Activated CD4-positive, alpha-beta memory T cell treated with anti-CD3 and anti-CD28 coated beads for 36 hours (primary cell): ENCODE results near the gene MEGF6. TPM values are rescaled to one million over a fixed set of nuclear protein-coding genes. Genes with fewer than 3 reads are reported as not detected.

Experiments used
- CTCF ChIA-PET: fragments of 350-600 bp; sonication (Branson Sonifier 250); formaldehyde crosslinking; loops from one replicate; lab custom pipeline; 2021; ENCODE audit warnings: antibody characterized with exemption, inconsistent platforms; lab: Charles Lee
- POLR2A ChIA-PET: fragments of 350-600 bp; sonication (Branson Sonifier 250); formaldehyde crosslinking; loops from one replicate; lab custom pipeline; 2021; ENCODE audit warnings: antibody characterized with exemption; lab: Charles Lee
- DNase-seq: peaks from one replicate; pipeline ENCODE4 v3.0.0-alpha.2; 2020
- H3K27ac Mint-ChIP-seq: one replicate; pipeline ENCODE4 v1.8.0; 2021; ENCODE audit warnings: mixed read lengths
- H3K27me3 Mint-ChIP-seq: one replicate; pipeline ENCODE4 v1.8.0; 2021; ENCODE audit warnings: mixed read lengths
- H3K36me3 Mint-ChIP-seq: one replicate; pipeline ENCODE4 v1.8.0; 2021; ENCODE audit warnings: mixed read lengths
- H3K4me1 Mint-ChIP-seq: one replicate; pipeline ENCODE4 v1.8.0; 2021; ENCODE audit warnings: low read depth, mixed read lengths
- H3K4me3 Mint-ChIP-seq: one replicate; pipeline ENCODE4 v1.8.0; 2021; ENCODE audit warnings: mild to moderate bottlenecking, mixed read lengths
- H3K9me3 Mint-ChIP-seq: one replicate; pipeline ENCODE4 v1.8.0; 2021; ENCODE audit warnings: mixed read lengths
- intact Hi-C: fragments of 100-400 bp; cut with micrococcal nuclease; formaldehyde crosslinking; loops from one replicate; pipeline ENCODE4 v1.15.1; 2023
- total RNA-seq, 2 experiments: library from RNA; stranded (reverse); gene quantifications; one replicate each; pipeline ENCODE4 v1.2.3, GENCODE V29; 2021

The MEGF6 gene
- total RNA-seq, 2 experiments from 2014 or later, result 6.8 to 9.8 TPM

- CTCF ChIA-PET, result interaction anchor here (0.6 to 2.8 kb wide), 27 partner anchors 8 to 354 kb away, joined by 3 to 75 read pairs (median 5); no protein-coding TSS in a partner anchor
- Mint-ChIP-seq H3K27ac (no peak overlapping the region), H3K9me3 (peaks cover 9% of the 10 kb centered on the region), H3K36me3 (no peaks in the 10 kb centered on the region), H3K4me1 (peaks cover 2% of the 10 kb centered on the region), H3K4me3 (no peak overlapping the region), H3K27me3 (peaks cover 13% of the 10 kb centered on the region)
- POLR2A ChIA-PET, result interaction anchor here (0.6 kb wide), 1 partner anchor 34 kb away, joined by 3 read pairs; no protein-coding TSS in a partner anchor
- intact Hi-C loops, result loop anchor here (2.0 to 10.0 kb wide), 2 partner anchors 31 to 273 kb away; no protein-coding TSS in a partner anchor
- DNase-seq, result no peak
These were observed 159.1 kb downstream of the MEGF6 start for GRCh38 chr1:3451994-3452865.

- Mint-ChIP-seq H3K27me3 (peaks cover 13% of the 10 kb centered on the region), H3K27ac (no peak overlapping the region), H3K4me1 (peaks cover 2% of the 10 kb centered on the region), H3K4me3 (no peak overlapping the region), H3K36me3 (no peaks in the 10 kb centered on the region), H3K9me3 (peaks cover 14% of the 10 kb centered on the region)
- POLR2A ChIA-PET, result no interaction called here
- CTCF ChIA-PET, result no interaction called here
- intact Hi-C loops, result loop anchor here (10.0 kb wide), 1 partner anchor 274 kb away; no protein-coding TSS in a partner anchor
- no peak for DNase-seq
These were observed 160.3 kb downstream of the MEGF6 start for GRCh38 chr1:3450983-3451382.

- H3K27me3 Mint-ChIP-seq, result peaks cover 13% of the 10 kb centered on the region
- CTCF ChIA-PET, result no interaction called here
- peaks cover 2% of the 10 kb centered on the region for H3K4me1 Mint-ChIP-seq
- H3K9me3 Mint-ChIP-seq, result peaks cover 19% of the 10 kb centered on the region
- no peak for DNase-seq
- H3K4me3 Mint-ChIP-seq, result no peak overlapping the region
- intact Hi-C loops, result loop anchor here (10.0 kb wide), 1 partner anchor 274 kb away; no protein-coding TSS in a partner anchor
- no peak overlapping the region for H3K27ac Mint-ChIP-seq
- no peaks in the 10 kb centered on the region for H3K36me3 Mint-ChIP-seq
- POLR2A ChIA-PET, result interaction anchor here (0.6 kb wide), 1 partner anchor 31 kb away, joined by 4 read pairs; no protein-coding TSS in a partner anchor
These were observed 161.0 kb downstream of the MEGF6 start for GRCh38 chr1:3450202-3450863.

- Mint-ChIP-seq H3K9me3 (peaks cover 23% of the 10 kb centered on the region), H3K27ac (no peak overlapping the region), H3K36me3 (no peaks in the 10 kb centered on the region), H3K4me3 (no peak overlapping the region), H3K27me3 (peaks cover 9% of the 10 kb centered on the region), H3K4me1 (no peaks in the 10 kb centered on the region)
- DNase-seq, result no peak
- ChIA-PET POLR2A (no interaction called here), CTCF (interaction anchor here (2.2 kb wide), 1 partner anchor 8 kb away, joined by 8 read pairs; no protein-coding TSS in a partner anchor)
- intact Hi-C loops, result no loop called here
These were observed 166.6 kb downstream of the MEGF6 start for GRCh38 chr1:3444736-3445135.

GRCh38 chr1:3444298-3444697 lies 167.0 kb downstream of the MEGF6 start:
- peaks cover 9% of the 10 kb centered on the region for H3K27me3 Mint-ChIP-seq
- POLR2A ChIA-PET, result no interaction called here
- no peak overlapping the region for H3K27ac Mint-ChIP-seq
- peaks cover 23% of the 10 kb centered on the region for H3K9me3 Mint-ChIP-seq
- no peak overlapping the region for H3K4me3 Mint-ChIP-seq
- DNase-seq, result no peak
- no peaks in the 10 kb centered on the region for H3K36me3 Mint-ChIP-seq
- H3K4me1 Mint-ChIP-seq, result no peaks in the 10 kb centered on the region
- intact Hi-C loops, result no loop called here
- CTCF ChIA-PET, result interaction anchor here (2.2 kb wide), 1 partner anchor 9 kb away, joined by 8 read pairs; no protein-coding TSS in a partner anchor

GRCh38 chr1:3443807-3444206 lies 167.5 kb downstream of the MEGF6 start:
- Mint-ChIP-seq H3K36me3 (no peaks in the 10 kb centered on the region), H3K9me3 (peaks cover 23% of the 10 kb centered on the region), H3K27me3 (peaks cover 9% of the 10 kb centered on the region), H3K27ac (no peak overlapping the region), H3K4me1 (no peaks in the 10 kb centered on the region), H3K4me3 (no peak overlapping the region)
- ChIA-PET CTCF (interaction anchor here (2.2 kb wide), 1 partner anchor 9 kb away, joined by 8 read pairs; no protein-coding TSS in a partner anchor), POLR2A (no interaction called here)
- intact Hi-C loops, result no loop called here
- no peak for DNase-seq

GRCh38 chr1:3442901-3443300 lies 168.4 kb downstream of the MEGF6 start:
- intact Hi-C loops, result no loop called here

GRCh38 chr1:3442331-3442730 lies 169.0 kb downstream of the MEGF6 start:
- H3K27me3 Mint-ChIP-seq, result peaks cover 9% of the 10 kb centered on the region
- H3K4me1 Mint-ChIP-seq, result no peaks in the 10 kb centered on the region
- peaks cover 15% of the 10 kb centered on the region for H3K9me3 Mint-ChIP-seq
- no peak overlapping the region for H3K4me3 Mint-ChIP-seq
- no peak for DNase-seq
- intact Hi-C loops, result no loop called here
- POLR2A ChIA-PET, result no interaction called here
- H3K27ac Mint-ChIP-seq, result no peak overlapping the region
- CTCF ChIA-PET, result interaction anchor here (0.7 kb wide), 1 partner anchor 11 kb away, joined by 3 read pairs; no protein-coding TSS in a partner anchor
- H3K36me3 Mint-ChIP-seq, result no peaks in the 10 kb centered on the region

More at GRCh38 chr1:3442901-3443300, 168.4 kb downstream of the MEGF6 start:
- H3K27me3 Mint-ChIP-seq, result peaks cover 9% of the 10 kb centered on the region
- H3K4me1 Mint-ChIP-seq, result no peaks in the 10 kb centered on the region
- no peaks in the 10 kb centered on the region for H3K36me3 Mint-ChIP-seq
- H3K9me3 Mint-ChIP-seq, result peaks cover 21% of the 10 kb centered on the region
- CTCF ChIA-PET, result no interaction called here
- H3K27ac Mint-ChIP-seq, result no peak overlapping the region
- DNase-seq, result no peak
- no peak overlapping the region for H3K4me3 Mint-ChIP-seq
- POLR2A ChIA-PET, result no interaction called here

- CTCF ChIA-PET, result interaction anchor here (0.7 to 1.1 kb wide), 2 partner anchors 11 to 15 kb away, joined by 3 to 4 read pairs; no protein-coding TSS in a partner anchor
- no peak overlapping the region for H3K27ac Mint-ChIP-seq
- peaks cover 13% of the 10 kb centered on the region for H3K9me3 Mint-ChIP-seq
- intact Hi-C loops, result no loop called here
- POLR2A ChIA-PET, result no interaction called here
- peaks cover 9% of the 10 kb centered on the region for H3K27me3 Mint-ChIP-seq
- no peak for DNase-seq
- no peak overlapping the region for H3K4me3 Mint-ChIP-seq
- H3K36me3 Mint-ChIP-seq, result no peaks in the 10 kb centered on the region
- no peaks in the 10 kb centered on the region for H3K4me1 Mint-ChIP-seq
These were observed 169.4 kb downstream of the MEGF6 start for GRCh38 chr1:3441880-3442279.

- peaks cover 13% of the 10 kb centered on the region for H3K9me3 Mint-ChIP-seq
- peaks cover 9% of the 10 kb centered on the region for H3K27me3 Mint-ChIP-seq
- ChIA-PET POLR2A (no interaction called here), CTCF (interaction anchor here (0.7 to 1.1 kb wide), 2 partner anchors 12 to 14 kb away, joined by 3 to 4 read pairs; no protein-coding TSS in a partner anchor)
- no peak overlapping the region for H3K27ac Mint-ChIP-seq
- H3K4me1 Mint-ChIP-seq, result no peaks in the 10 kb centered on the region
- DNase-seq, result no peak
- no peak overlapping the region for H3K4me3 Mint-ChIP-seq
- H3K36me3 Mint-ChIP-seq, result no peaks in the 10 kb centered on the region
- intact Hi-C loops, result no loop called here
These were observed 169.9 kb downstream of the MEGF6 start for GRCh38 chr1:3441410-3441847.

- no peaks in the 10 kb centered on the region for H3K4me1 Mint-ChIP-seq
- no peak for DNase-seq
- ChIA-PET POLR2A (no interaction called here), CTCF (interaction anchor here (1.1 to 2.2 kb wide), 2 partner anchors 12 to 14 kb away, joined by 4 to 7 read pairs; no protein-coding TSS in a partner anchor)
- intact Hi-C loops, result no loop called here
- H3K4me3 Mint-ChIP-seq, result no peak overlapping the region
- H3K36me3 Mint-ChIP-seq, result no peaks in the 10 kb centered on the region
- H3K27ac Mint-ChIP-seq, result no peak overlapping the region
- peaks cover 7% of the 10 kb centered on the region for H3K9me3 Mint-ChIP-seq
- peaks cover 9% of the 10 kb centered on the region for H3K27me3 Mint-ChIP-seq
These were observed 170.4 kb downstream of the MEGF6 start for GRCh38 chr1:3440711-3441409.
